GM19099 (cell line): ENCODE results near the gene PFDN5.

ENCODE experiments used
- POLR2A ChIP-seq: IDR thresholded peaks from 3 replicates; pipeline ENCODE4 v1.6.1; 2011; ENCODE audit warnings: low read depth; ENCODE audit not compliant: insufficient read length; ENCODE audit errors: extremely low read depth

Gene PFDN5

GRCh38 chr12:53330671-53331070, 35.3 kb downstream of the PFDN5 start:
- no peak for TF ChIP-seq POLR2A

- TF ChIP-seq POLR2A: no peak
These were observed 37.4 kb downstream of the PFDN5 start for GRCh38 chr12:53332744-53333143.

GRCh38 chr12:53333289-53333688, 37.9 kb downstream of the PFDN5 start:
- no peak for TF ChIP-seq POLR2A

DNA sequence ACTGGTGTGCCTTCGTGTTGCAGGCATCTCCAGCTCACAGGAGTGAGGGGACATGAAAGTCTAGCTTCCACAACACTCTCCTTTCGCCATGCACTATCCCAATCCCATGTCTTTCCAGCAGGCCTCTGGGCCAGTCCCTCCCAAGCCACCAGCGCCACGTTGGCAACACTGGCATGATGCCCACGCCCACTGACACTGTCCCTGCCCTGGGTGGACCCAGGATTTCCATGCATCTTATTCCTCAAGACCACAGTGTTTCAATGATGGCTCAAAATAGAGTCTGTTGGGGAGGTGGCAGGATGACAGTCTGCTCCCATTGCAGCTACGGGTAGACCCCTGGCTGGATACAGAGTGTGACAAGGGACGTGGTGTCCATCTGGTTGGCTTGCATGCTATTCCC, 38.5 kb downstream of the PFDN5 start:
- no peak for TF ChIP-seq POLR2A

DNA sequence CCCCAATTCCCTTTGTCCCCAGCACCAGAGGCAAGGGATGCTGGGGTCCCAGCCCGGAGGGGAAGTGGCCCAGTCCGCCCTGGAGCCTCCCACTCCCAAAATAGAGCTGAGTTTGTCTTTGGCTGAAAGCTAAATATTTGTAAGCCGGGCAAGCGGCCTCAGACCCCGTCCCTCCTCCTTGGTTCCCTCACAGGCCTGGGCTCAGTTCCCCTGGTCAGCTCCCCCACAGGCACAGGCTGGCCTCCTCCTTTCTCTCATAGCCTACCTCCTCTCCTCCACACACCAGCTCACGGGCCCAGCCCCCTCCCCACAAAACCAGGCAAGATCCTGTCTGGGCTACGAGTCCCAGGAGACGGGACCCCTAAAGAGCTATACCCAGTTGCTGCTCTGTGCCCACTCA, 39.5 kb downstream of the PFDN5 start:
- no peak for TF ChIP-seq POLR2A

DNA sequence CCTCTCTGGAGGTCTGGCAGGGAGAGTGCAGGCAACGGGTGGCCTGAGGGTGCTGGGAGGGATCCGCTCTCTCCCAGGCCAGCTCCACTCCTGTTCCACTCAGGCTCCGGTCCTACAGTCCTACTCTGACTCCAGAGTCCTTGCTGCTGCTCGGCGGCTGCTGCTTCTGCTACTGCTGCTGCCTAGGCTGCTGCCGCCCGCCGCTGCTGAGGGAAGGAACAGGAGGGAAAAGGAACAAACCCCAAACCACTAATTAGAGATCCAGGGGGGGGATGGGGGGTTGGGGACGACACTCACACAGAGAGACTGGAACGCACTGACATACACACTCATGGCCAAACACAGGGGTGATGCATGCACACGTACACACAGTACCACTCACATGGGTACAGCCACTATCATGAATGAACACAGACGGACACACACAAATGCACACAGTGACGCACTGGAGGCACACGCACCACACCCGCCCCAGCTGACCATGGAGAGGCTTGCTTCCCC, 40.9 kb downstream of the PFDN5 start, which contains the start of gene SP7:
SP7 (minus strand) TSS at position 174 of the 501 bp plus-strand sequence. CDS start 708 bp downstream, outside the sequence.
- TF ChIP-seq POLR2A: no peak

DNA sequence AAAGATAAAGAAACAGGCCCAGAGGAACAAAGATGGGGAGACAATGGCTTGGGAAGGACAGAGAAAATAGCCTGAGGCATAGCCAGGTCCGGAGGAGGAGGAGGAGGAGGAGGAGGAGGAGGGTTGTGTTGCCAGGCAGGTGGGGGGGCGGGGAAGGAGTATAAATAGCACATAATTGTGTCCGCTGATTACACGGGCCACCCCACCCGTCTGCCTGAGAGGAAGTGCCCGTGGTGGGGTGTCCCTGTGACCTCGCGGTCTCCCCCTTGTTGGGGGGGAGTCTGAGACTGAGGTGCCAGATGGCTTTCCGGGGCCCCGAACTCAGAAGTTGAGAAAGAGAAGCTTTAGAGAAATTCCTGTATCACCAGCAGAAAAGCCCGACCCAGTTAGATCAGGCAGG, 42.7 kb downstream of the PFDN5 start:
- TF ChIP-seq POLR2A: no peak

DNA sequence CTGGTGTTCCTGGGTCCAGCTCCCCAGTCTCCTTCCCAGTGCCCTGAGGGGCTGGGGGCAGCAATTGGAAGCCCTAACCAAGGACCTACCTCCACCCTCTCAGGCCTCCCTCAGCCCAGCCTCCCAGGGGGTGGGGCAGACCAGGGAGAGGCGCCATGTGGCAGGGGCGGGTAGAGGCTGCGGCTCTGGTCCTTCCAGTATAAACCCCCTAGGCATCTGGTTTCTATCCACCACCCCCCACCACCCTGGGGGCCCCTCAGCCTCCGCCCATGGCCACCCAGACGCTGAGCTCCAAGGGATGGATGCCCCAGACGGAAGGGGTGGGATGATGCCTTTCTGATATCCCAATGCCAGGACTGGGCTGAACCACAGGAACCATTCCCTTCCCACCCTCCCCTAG, 43.6 kb downstream of the PFDN5 start:
- no peak for TF ChIP-seq POLR2A

- no peak for TF ChIP-seq POLR2A
These were observed 45.1 kb downstream of the PFDN5 start for GRCh38 chr12:53340398-53340797.

DNA sequence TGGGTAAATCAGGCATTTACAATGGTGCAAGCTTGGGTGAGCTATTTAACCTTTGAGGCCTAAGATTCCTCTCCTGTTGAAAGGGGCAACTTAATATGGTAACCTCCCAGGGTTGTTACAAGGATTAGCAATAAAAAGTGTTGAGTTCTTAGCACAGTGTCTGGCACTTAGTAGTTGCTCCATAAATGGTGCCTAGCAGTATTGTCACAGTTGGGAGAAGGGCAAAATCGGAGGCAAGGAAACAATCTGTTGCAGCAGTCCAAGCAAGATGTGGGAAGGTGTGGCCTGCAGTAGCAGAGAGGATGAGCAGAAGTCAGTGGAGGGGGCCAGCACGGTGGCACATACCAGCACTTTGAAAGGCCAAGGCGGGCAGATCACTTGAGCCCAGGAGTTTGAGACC, 48.1 kb downstream of the PFDN5 start:
- no peak for TF ChIP-seq POLR2A

DNA sequence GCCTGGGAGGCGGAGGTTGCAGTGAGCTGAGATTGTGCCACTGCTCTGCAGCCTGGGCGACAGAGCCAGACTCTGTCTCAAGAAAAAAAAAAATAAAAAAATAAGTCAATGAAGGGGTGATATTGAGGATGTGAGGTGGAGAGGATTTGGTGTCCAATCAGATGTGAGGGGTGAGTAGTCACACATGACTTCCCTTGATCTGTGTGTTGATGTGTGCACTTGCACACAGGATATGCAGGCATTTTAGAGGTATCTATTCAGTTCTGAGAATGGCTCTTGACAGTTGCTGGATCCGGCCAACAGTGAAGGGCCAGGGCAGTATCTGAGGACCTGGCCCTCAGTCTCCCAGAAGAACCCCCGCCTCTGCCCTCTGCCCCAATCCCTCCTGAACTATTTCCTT, 48.6 kb downstream of the PFDN5 start:
- TF ChIP-seq POLR2A: no peak

- no peak for TF ChIP-seq POLR2A
These were observed 49.1 kb downstream of the PFDN5 start for GRCh38 chr12:53344487-53344823.

DNA sequence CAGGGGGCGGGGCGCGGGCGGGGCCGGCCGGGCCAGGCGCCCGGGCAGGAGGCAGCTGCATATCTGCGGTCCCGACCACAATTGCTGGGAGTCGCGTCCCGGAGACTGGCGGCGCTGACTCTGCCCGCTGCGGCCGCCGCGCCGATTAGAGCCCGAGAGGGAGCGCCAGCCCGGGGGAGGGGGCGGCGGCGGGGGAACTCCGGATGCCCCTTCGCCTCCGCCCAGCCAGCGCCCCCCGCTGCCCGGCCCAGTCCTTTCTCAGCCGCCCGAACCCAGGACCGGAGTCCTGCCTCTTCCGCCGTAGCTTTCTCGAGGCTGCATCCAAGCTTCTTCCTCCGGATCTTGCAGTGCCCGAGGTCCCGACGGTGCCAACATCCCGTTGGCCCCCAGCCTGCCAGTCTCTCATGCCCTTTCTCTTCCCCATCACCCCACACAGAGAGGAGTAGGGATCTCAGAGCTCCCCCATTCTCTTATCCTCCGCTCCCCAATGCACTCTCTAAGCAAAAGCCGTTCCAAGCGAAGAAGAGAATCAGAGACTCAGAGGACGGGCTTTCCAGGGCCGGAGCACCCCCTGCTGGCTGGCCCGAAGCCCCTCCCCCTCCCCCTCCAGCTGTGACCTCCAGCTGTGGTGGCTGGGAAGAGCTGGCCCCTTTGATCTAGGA, 49.6 kb downstream of the PFDN5 start:
- no peak for TF ChIP-seq POLR2A

- TF ChIP-seq POLR2A: no peak
These were observed 50.3 kb downstream of the PFDN5 start for GRCh38 chr12:53345486-53346188.

DNA sequence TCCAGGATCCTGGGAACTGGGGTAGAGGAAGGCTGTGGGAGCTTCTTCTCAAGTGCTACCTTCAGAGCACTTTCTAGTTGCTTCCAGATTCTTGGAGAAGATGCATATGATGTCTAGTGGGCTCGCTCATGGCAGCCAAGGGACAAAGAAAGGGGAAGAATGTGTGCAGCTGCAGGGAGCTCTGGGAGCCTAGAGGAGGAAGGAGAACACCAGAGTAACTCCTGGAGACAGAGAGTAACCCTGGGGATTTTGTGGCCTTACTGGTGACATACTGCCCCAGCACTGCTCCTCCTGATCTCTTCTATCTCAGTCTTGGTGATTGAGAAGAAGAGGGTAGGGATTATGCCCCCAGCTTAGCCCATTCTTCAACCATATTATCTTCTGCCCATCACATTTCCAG, 51.1 kb downstream of the PFDN5 start:
- TF ChIP-seq POLR2A: no peak

DNA sequence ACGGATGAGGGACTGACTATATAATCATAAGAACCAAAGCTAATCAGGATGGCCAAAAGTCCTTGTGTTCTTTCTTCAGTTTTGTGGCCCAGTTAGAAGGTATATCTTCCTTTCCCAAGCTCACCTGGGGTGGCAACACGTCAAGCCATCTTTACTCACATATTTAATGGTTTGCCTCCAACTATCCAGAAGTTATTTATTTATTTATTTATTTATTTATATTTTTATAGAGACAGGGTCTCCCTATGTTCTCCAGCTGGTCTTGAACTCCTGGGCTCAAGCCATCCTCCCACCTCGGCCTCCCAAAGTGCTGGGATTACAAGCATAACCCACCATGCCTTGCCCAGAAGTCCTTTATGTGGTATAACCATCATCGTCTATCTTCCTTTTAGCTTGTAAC, 52.6 kb downstream of the PFDN5 start:
- no peak for TF ChIP-seq POLR2A
